ENCODE data around the gene STING1.

GRCh38 chr5:139501381-139501780, 18.8 kb upstream of the STING1 start:
- TF ChIP-seq POLR2A (IDR thresholded peaks at IDR 0.05) (no peak), CTCF (IDR thresholded peaks at IDR 0.05) (no peak)

Data from testis (tissue), 2 donors.